GM18951 (cell line): ENCODE measurements around the gene SHOX.

Experiments used
- POLR2A ChIP-seq: IDR thresholded peaks from 4 replicates; pipeline ENCODE4 v1.6.1; 2011; ENCODE audit warnings: mild to moderate bottlenecking; ENCODE audit not compliant: insufficient read length, insufficient read depth; ENCODE audit errors: extremely low read depth
- in situ Hi-C: fragments of 300-500 bp; cut with MboI; formaldehyde crosslinking; loops from one replicate; pipeline ENCODE4 v1.12.0; 2022; ENCODE audit warnings: low sequenced_read_pairs, mixed read lengths, inconsistent platforms; ENCODE audit not compliant: unreplicated experiment

The SHOX gene

DNA sequence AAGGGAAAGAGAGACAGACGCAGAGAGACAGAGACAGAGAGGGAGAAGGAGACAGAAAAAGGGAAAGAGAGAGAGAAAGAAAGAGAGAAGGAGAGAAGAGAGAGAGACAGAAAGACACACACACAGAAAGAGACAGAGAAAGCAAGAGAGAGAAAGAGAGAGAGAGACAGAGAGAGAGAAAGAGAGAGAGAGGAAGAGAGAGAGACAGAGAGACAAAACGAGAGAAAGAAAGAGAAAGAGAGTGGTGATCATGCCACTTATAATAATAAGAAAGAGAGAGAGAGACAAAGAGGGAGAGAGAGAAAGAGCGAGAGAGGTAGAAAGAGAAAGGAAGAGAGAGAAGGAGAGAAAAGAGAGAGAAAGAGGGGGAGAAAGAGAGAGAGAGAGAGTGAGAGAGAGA lies 51.4 kb downstream of the SHOX start:
- in situ Hi-C loops = no loop called here
- no peak for TF ChIP-seq POLR2A

DNA sequence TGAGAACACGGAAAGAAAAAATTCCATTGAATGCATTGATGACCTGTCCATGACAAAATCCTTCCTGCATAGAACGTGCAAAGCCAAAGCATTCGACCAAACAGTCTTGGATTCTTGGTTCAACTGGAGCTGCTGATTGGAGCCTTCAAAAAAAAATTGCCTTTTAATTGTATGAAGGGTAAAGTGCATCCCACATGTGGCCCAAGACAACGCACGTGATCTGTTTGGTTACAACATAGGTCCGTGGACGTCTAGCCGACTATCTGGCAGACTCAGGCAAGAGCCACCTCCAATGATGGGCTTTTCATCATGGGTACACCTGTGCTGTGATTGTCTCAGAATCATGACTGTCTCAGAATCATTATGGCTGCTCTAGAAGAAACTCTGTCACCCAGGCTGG lies 52.3 kb downstream of the SHOX start:
- in situ Hi-C loops = no loop called here
- no peak for TF ChIP-seq POLR2A

DNA sequence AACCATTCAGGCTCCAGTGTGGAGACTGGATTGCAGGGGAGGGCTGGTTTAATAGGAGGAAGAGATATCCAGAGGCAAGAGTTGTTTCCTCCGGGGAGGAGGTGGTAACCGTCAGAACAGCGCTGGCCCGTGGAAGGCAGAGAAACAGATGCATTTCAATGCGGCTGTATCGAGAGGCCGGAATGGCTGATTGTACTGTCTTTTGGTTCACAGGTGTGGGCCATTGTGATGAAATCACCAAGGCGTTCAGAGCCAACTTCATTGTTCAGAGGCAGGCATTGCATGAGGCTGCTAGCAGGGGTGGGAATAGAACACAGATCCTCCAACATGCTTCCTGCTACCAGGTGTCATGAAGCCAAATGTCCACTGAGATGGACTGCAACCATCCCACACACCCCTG lies 53.0 kb downstream of the SHOX start:
- in situ Hi-C loops = no loop called here
- TF ChIP-seq POLR2A = no peak

DNA sequence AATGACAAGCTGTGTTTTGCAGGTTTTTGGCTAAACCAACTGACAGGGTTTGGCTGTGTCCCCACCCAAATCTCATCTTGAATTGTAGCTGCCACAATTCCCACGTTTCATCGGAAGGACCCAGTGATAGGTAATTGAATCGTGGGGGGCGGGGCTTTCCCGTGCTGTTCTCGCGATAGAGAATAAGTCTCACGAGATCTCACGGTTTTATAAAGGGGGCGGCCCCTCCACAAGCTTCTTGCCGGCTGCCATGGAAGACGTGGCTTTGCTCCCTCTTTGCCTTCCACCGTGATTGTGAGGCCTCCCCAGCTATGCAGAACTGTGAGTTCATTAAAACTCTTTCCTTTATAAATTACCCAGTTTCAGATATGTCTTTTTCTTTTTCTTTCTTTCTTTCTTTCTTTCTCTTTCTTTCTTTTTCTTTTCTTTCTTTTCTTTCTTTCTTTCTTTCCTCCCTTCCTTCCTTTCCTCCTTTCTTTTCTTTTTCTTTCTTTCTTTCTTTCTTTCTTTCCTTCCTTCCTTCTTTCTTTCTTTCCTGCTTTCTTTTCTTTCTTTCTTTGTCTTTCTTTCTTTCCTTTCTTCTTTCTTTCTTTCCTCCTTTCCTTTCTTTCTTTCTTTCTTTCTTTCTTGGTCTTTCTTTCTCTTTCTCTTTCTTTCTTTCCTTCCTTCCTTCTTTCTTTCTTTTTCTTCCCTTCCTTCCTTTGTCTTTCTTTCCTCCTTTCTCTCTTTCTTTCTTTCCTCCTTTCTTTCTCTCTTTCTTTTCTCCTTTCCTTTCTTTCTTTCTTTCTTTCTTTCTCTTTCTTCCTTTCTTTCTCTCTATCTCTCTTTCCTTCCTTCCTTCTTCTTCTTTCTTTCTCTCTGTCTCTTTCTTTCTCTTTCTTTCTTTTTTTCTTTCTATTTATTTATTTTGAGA lies 54.8 kb downstream of the SHOX start:
- in situ Hi-C loops = no loop called here
- no peak for TF ChIP-seq POLR2A

DNA sequence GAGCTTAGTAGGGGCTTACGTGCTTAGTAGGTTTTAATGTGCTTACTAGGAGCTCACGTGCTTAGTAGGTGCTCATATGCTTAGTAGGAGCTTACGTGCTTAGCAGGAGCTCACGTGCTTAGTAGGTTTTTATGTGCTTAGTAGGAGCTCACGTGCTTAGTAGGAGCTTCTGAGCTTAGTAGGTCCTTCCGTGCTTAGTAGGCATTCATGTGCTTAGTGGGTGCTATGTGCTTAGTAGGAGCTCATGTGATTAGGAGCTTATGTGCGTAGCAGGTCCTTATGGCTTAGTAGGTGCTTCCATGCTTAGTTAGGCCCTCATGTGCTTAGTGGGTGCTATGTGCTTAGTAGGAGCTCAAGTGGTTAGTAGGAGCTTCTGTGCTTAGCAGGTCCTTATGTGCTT lies 59.4 kb downstream of the SHOX start:
- in situ Hi-C loops = no loop called here
- TF ChIP-seq POLR2A = no peak

DNA sequence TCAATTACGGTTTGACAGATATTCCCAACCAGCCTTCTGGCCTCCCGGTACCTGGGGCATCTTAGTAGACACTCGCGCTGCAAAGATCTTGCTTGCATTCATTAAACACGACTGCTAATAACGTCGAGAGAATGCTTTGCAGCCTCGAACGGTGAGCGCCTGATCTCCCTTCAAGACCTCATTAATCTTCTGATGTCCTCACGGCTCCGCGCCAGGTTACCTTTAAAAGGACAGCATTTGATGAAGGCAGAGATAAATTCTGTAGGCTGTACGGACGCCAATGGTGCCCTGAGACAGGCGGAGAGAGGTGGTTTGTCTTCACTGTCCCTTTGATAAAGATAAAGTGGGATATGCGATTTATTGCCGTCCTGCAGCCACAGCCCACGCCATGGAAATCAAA lies 64.2 kb downstream of the SHOX start:
- TF ChIP-seq POLR2A = no peak
- in situ Hi-C loops = no loop called here

DNA sequence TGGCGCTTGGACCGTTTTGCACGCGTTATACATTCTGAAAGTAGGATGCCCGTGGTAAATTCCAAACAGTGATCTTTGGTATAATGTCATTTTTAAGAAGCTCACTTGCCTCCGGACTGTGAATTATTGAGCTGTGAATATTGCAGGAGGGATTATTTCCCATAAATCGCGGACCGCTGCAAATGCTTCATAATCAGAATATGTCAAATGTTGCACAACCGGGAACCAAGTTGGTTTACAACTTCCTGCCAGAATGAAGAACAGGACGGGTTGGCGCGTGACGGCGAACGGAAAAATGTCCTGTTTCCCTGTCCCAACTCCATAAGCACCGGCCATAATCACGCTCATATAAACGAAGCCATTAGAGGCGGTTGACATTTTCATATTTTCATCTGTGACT lies 67.6 kb downstream of the SHOX start:
- in situ Hi-C loops = no loop called here
- TF ChIP-seq POLR2A = no peak

DNA sequence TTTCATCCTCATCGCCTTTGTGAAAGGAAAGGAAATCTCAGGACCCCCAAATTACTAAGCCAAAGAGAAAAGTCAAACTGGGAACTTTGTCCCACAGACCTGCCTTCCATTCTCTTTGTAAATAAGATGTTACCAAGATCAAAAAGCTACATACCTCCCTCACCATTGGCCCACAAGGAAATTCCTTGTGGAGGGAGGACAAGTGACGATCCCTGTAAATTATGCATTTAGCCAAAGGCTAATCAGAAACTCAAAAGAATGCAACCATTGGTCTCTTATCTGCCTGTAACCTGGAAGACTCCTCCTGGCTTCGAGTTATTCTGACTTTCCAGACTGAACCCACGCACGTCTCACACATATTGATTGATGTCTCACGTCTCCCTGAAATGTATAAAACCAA lies 70.3 kb downstream of the SHOX start:
- in situ Hi-C loops = no loop called here
- TF ChIP-seq POLR2A = no peak

DNA sequence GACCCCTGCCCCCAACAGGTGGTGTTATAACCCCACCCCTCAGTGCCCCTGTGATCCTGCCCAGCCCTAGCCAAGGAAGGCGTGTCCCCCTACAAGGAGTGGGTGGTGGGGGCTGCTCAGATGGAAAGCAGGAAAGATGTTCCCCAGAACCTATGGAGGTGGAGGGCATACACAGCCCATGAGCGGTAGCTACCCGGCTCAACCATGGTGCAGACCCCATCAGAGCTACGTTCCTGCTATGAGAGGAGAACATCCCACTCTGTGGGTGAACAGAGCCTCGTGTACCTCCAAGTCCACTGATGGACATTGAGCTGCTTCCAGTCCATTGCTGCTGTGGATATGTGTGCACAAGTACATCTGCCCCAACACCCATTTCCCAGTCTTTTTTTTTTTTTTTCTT lies 71.1 kb downstream of the SHOX start:
- TF ChIP-seq POLR2A = no peak
- in situ Hi-C loops = no loop called here

DNA sequence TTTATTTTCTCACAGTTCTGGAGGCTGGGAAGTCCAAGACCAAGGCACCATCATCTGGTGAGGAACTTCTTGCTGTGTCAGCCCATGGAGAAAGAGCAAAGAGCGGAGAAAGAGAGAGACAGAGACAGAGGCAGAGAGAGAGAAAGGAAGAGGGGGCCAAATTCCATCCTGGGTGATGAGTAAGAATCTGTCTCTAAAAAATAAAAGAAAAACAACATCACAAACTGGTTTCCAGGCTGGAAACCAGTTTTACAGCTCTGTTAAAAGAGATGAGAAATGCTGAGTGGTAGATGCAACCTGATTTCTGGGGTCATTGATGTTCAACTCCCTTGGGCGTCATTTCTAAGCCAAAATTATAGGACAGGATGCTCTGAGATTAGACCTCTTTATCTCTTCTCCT lies 72.9 kb downstream of the SHOX start:
- in situ Hi-C loops = no loop called here
- no peak for TF ChIP-seq POLR2A

DNA sequence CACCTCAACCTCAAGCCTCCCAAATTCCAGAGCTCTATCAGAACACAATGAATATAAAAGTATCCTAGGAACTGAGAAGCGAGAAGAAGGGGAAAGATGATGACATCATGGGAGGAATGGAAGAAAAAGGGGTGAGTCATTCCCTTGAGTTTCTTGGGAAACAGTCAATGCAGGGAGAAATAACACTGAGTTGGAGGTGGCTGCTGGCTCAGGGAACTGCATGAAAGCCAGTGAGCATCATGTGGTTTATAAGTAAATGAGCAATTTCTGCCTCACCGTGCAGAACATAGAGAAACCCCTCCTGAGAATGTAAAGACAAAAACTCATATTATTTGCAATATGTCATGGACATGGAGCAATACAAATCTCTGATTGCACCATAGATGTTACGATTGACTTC lies 73.3 kb downstream of the SHOX start:
- in situ Hi-C loops = no loop called here
- no peak for TF ChIP-seq POLR2A
